ENCODE measurements around the gene DSE. TPM values are rescaled to one million over a fixed set of nuclear protein-coding genes. Genes with fewer than 3 reads are reported as not detected.

DSE gene
- total RNA-seq, 1 experiment from 2014 or later: 5.4 TPM

- no peak overlapping the region for H3K27ac ChIP-seq (ENCODE audit: low read length)
- intact Hi-C loops (cut with micrococcal nuclease; ENCODE audit: unreplicated experiment) (no loop called here), in situ Hi-C loops (cut with HindIII; ENCODE audit: low pct_unique_long_range_greater_than_20kb, low sequenced_read_pairs) (no loop called here)
- no peak for DNase-seq (ENCODE audit: low read depth, low spot score)
- ATAC-seq: no peak
- H3K36me3 ChIP-seq (ENCODE audit: control insufficient read depth, insufficient read depth, low read length): no peaks in the 10 kb centered on the region
- no peak overlapping the region for H3K4me3 ChIP-seq (ENCODE audit: low read depth in 2 of 2, low read length in 2 of 2)
- ChIA-PET POLR2A (no interaction called here), CTCF (no interaction called here)
- no TSS peak for BruUV-seq (replicated peaks)
- no peaks in the 10 kb centered on the region for H3K27me3 ChIP-seq (ENCODE audit: control insufficient read depth, insufficient read depth, low read length)
- TF ChIP-seq REST (IDR thresholded peaks at IDR 0.05; ENCODE audit: insufficient read depth in 1 of 2, low read depth in 2 of 2, low read length in 1 of 2) (no peak), POLR2AphosphoS5 (IDR thresholded peaks at IDR 0.05; ENCODE audit: low read depth, low read length) (no peak), TCF7L2 (IDR thresholded peaks at IDR 0.05; ENCODE audit: low read depth, low read length) (no peak), SIN3A (IDR thresholded peaks at IDR 0.05; ENCODE audit: borderline replicate concordance, insufficient read depth, low read depth, low read length) (no peak), CTCF (IDR thresholded peaks at IDR 0.05) (no peak)
- H3K9me3 ChIP-seq (ENCODE audit: control insufficient read depth, insufficient read depth, low read depth, low read length): no peaks in the 10 kb centered on the region
- no peaks in the 10 kb centered on the region for H3K4me1 ChIP-seq (ENCODE audit: control insufficient read depth, insufficient read depth, low read length)
Measured at GRCh38 chr6:116397914-116398313, 27.2 kb downstream of the DSE start.

- no peak for DNase-seq (ENCODE audit: low read depth, low spot score)
- POLR2A ChIA-PET: no interaction called here
- no peak for TF ChIP-seq SIN3A (IDR thresholded peaks at IDR 0.05; ENCODE audit: borderline replicate concordance, insufficient read depth, low read depth, low read length)
- TF ChIP-seq REST (IDR thresholded peaks at IDR 0.05; ENCODE audit: insufficient read depth in 1 of 2, low read depth in 2 of 2, low read length in 1 of 2): no peak
- TF ChIP-seq TCF7L2 (IDR thresholded peaks at IDR 0.05; ENCODE audit: low read depth, low read length): no peak
- TF ChIP-seq CTCF (IDR thresholded peaks at IDR 0.05): no peak
- BruUV-seq (replicated peaks): no TSS peak
- CTCF ChIA-PET: no interaction called here
- in situ Hi-C loops (cut with HindIII; ENCODE audit: low pct_unique_long_range_greater_than_20kb, low sequenced_read_pairs) (no loop called here), intact Hi-C loops (cut with micrococcal nuclease; ENCODE audit: unreplicated experiment) (no loop called here)
- Histone ChIP-seq H3K9me3 (ENCODE audit: control insufficient read depth, insufficient read depth, low read depth, low read length) (no peaks in the 10 kb centered on the region), H3K36me3 (ENCODE audit: control insufficient read depth, insufficient read depth, low read length) (no peaks in the 10 kb centered on the region), H3K27ac (ENCODE audit: low read length) (no peak overlapping the region), H3K4me1 (ENCODE audit: control insufficient read depth, insufficient read depth, low read length) (no peaks in the 10 kb centered on the region), H3K27me3 (ENCODE audit: control insufficient read depth, insufficient read depth, low read length) (0 out of 2 replicates have a peak, but pooled peaks cover 1% of the 10 kb centered on the region), H3K4me3 (ENCODE audit: low read depth in 2 of 2, low read length in 2 of 2) (no peak overlapping the region)
- ATAC-seq: no peak
Measured at GRCh38 chr6:116398316-116399010, 27.7 kb downstream of the DSE start.

Measured in Panc1 (cell line).